Mammary microvascular endothelial cell (primary cell): Measurements from ENCODE around the gene USP53. TPM values are rescaled to one million over a fixed set of nuclear protein-coding genes. Genes with fewer than 3 reads are reported as not detected.

Experiments
- total RNA-seq: library from RNA; depleted of rRNA; stranded (reverse); fragments of >200 nt; gene quantifications from 2 replicates; pipeline ENCODE4 v1.2.3, GENCODE V29; 2015

USP53 gene
- total RNA-seq, result 15.0 and 15.3 TPM in 2 replicates

DNA sequence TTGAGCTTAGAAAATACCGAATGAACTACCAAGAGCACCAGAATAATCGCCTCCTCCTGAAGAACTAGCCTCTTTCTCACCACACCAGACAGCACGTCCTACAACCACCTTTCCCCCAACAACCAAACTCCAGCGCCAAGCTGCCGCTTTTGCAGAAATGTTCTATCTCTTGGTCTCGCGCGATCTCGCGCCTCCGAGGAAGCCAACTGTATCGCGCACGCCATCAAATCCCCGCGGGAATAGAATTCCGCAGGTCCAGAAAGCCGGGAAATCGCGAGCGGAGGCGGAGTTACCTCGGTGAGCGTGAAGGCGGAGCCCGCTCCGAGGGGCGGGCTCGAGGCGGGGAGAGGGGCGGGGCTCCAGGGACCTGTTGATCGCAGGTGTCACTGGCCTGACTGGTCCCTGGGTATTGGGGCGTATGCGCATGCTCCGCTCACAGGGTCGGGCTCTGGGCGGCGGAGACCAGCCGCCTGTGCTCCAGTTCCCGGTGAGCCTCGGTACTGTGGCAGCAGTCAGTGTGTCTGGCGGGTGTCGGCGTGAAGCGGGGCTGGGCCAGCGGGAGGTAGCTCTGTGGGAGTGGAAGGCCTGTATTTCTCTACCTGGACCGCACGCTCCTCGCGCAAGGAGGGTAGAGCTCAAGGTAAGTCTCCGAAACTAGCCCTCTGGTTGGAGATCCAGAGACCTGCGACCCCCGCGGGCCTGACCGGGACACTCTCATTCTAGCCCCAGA is at the start of gene USP53:
Gene USP53, plus strand, starts transcription at position 480 of the 730 bp plus-strand sequence. CDS start 27,047 bp downstream, outside the sequence.

DNA sequence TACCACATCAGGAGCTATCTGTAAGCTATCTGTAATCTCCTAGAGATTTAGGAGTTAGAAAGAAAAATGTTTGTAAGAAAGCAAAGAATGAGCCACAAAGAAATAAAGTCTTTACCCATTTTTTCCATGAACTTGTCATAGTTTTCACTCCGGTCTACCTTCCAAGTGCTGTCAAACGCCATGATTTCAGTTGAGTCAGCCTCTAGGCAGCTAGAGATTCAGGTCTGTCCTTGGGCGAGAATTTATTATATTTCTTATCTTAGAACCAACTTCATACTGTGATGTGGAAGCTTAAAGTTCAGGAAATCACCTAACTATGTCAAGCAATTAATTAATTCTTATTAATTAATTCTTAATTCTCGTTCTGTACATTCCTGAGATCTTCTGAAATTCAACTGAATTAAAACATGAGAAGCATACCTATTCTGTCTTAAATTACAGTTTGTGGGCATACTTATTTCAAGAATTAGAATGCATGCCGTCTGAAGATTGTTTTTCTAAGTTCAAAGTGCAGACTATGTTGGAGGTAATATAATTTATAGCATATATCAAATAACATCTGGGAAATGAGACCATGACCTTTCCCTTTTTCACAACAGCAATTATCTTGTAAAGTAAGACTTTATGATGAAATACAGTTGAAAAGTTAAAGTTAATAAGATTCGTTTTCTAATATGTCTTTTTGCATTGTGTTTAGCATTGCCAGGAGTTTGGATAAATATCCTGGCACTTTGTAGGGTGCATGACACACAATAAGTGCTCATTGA is 109.6 kb downstream of the USP53 start, which contains the start of gene FABP2:
Gene FABP2, minus strand, starts transcription at position 218 of the 767 bp plus-strand sequence. Its CDS starts 36 bp downstream, at position 182.

Other genes starting within 250 kb of the USP53 start
- gene MYOZ2, start 76.9 kb upstream of the USP53 start, total RNA-seq, result 0.05 and 0.13 TPM in 2 replicates
- gene FABP2, start 109.4 kb downstream of the USP53 start, total RNA-seq, result not detected in 2 replicates